K562 (cell line): Measurements from ENCODE around the gene UPF2.

Source experiments
- CTCF ChIP-seq, 3 experiments: IDR thresholded peaks in 2 of 3; conservative IDR thresholded peaks in 1 of 3; 2 replicates each; pipeline ENCODE4 v1.5.1; 2011 to 2012; ENCODE audit warnings: low read length in 3 of 3, mild to moderate bottlenecking in 3 of 3, control low read depth in 2 of 3, improper control_type of control experiment in 1 of 3, inconsistent platforms in 1 of 3, low read depth in 1 of 3, mixed read lengths in 1 of 3, moderate library complexity in 1 of 3; ENCODE audit not compliant: insufficient read depth in 2 of 3
- HDAC6 ChIP-seq: IDR thresholded peaks from 2 replicates; pipeline ENCODE4 v1.6.1; 2012; ENCODE audit warnings: low read depth, mild to moderate bottlenecking, control low read depth, inconsistent platforms, low read length, moderate library complexity
- MBD2 ChIP-seq: sonication (generic); IDR thresholded peaks from 2 replicates; pipeline ENCODE4 v1.6.1; 2016; ENCODE audit warnings: low read depth, borderline replicate concordance
- SPI1 ChIP-seq: IDR thresholded peaks from 2 replicates; pipeline ENCODE4 v1.6.1; 2011; ENCODE audit warnings: low read depth, low read length, control low read depth, borderline replicate concordance
- ZC3H11A ChIP-seq: IDR thresholded peaks from 2 replicates; pipeline ENCODE4 v1.6.1; 2012; ENCODE audit warnings: low read depth, low read length, improper control_type of control experiment
- ZNF324 ChIP-seq: fragments of 250-450 bp; sonication (Bioruptor Pico); IDR thresholded peaks from 2 replicates; pipeline ENCODE4 v1.4.0; 2020; ENCODE audit warnings: mild to moderate bottlenecking

- TF ChIP-seq HDAC6 (no peak), MBD2 (no peak), CTCF (IDR thresholded peaks at IDR 0.05 in 2 of 3, conservative IDR thresholded peaks at IDR 0.05 in 1 of 3; ENCODE audit: insufficient read depth in 2 of 3, low read depth in 1 of 3, low read length in 3 of 3) (no peak), ZC3H11A (no peak), ZNF324 (CRISPR knock-in tag) (no peak), SPI1 (no peak)
Measured at GRCh38 chr10:11870461-11870780, 172.2 kb downstream of the UPF2 start.
